GDM1 (cell line): ENCODE measurements around the gene MYBPC2.
"Not testable (repeated sequence)": the region's sequence is repeated elsewhere in the genome, so short reads cannot be mapped to it uniquely, and the experiment has no call there.

Experiments used
- DNase-seq: peaks from one replicate; lab custom pipeline; 2025; lab: John Stamatoyannopoulos, UW

MYBPC2 gene

GRCh38 chr19:50459638-50460037 lies 26.9 kb downstream of the MYBPC2 start:
- DNase-seq: no peak

- DNase-seq: no peak
Observed at GRCh38 chr19:50460161-50460765, 27.6 kb downstream of the MYBPC2 start.

GRCh38 chr19:50461066-50461875 lies 28.6 kb downstream of the MYBPC2 start:
- peak; percentile 63 for DNase-seq

- DNase-seq: no peak
Observed at GRCh38 chr19:50462970-50463369, 30.3 kb downstream of the MYBPC2 start.

GRCh38 chr19:50464348-50464747 lies 31.7 kb downstream of the MYBPC2 start:
- no peak for DNase-seq

- no peak for DNase-seq
Observed at GRCh38 chr19:50465000-50465399, 32.3 kb downstream of the MYBPC2 start.

- no peak for DNase-seq
Observed at GRCh38 chr19:50465986-50466705, 33.5 kb downstream of the MYBPC2 start.

GRCh38 chr19:50466706-50467039 lies 34.0 kb downstream of the MYBPC2 start:
- DNase-seq: no peak

GRCh38 chr19:50467566-50467965 lies 34.9 kb downstream of the MYBPC2 start:
- DNase-seq: no peak

- no peak for DNase-seq
Observed at GRCh38 chr19:50468818-50469217, 36.1 kb downstream of the MYBPC2 start.

- not testable (repeated sequence) for DNase-seq
Observed at GRCh38 chr19:50473336-50473735, 40.6 kb downstream of the MYBPC2 start.

GRCh38 chr19:50475101-50475568 lies 42.4 kb downstream of the MYBPC2 start:
- DNase-seq: no peak

GRCh38 chr19:50475736-50476223 lies 43.1 kb downstream of the MYBPC2 start:
- DNase-seq: no peak

GRCh38 chr19:50476224-50476906 lies 43.7 kb downstream of the MYBPC2 start, which contains the start of the genes EMC10 and GARIN5A:
Gene EMC10 (plus strand): TSS chr19:50476507. CDS start chr19:50476545, 38 bp downstream.
Gene GARIN5A (minus strand): TSS chr19:50476848. CDS start chr19:50476388, 460 bp downstream.
- DNase-seq: peak; percentile 86

GRCh38 chr19:50476907-50477238 lies 44.2 kb downstream of the MYBPC2 start:
- no peak for DNase-seq

- no peak for DNase-seq
Observed at GRCh38 chr19:50477751-50478515, 45.2 kb downstream of the MYBPC2 start.

- no peak for DNase-seq
Observed at GRCh38 chr19:50478901-50479715, 46.4 kb downstream of the MYBPC2 start.

GRCh38 chr19:50479761-50480251 lies 47.1 kb downstream of the MYBPC2 start:
- DNase-seq: no peak

GRCh38 chr19:50480281-50481111 lies 47.8 kb downstream of the MYBPC2 start:
- DNase-seq: no peak
